HUES48 (cell line): ENCODE measurements around the gene LRRC72.
"Not testable (repeated sequence)": the region's sequence is repeated elsewhere in the genome, so short reads cannot be mapped to it uniquely, and the experiment has no call there.

Experiments used
- H3K27ac ChIP-seq: one replicate; pipeline ENCODE4 v1.7.0; 2013; ENCODE audit warnings: low read depth, low read length, inconsistent platforms
- H3K27me3 ChIP-seq: 2 replicates; pipeline ENCODE4 v1.6.1; 2013; ENCODE audit warnings: mild to moderate bottlenecking, low read length; ENCODE audit not compliant: control insufficient read depth, insufficient read depth
- H3K36me3 ChIP-seq: 2 replicates; pipeline ENCODE4 v1.6.1; 2013; ENCODE audit warnings: low read length; ENCODE audit not compliant: control insufficient read depth, insufficient read depth
- H3K4me1 ChIP-seq: 2 replicates; pipeline ENCODE4 v1.6.1; 2013; ENCODE audit warnings: mild to moderate bottlenecking, low read length; ENCODE audit not compliant: control insufficient read depth, insufficient read depth
- H3K4me3 ChIP-seq: 2 replicates; pipeline ENCODE4 v1.5.1; 2013; ENCODE audit warnings: mild to moderate bottlenecking, low read depth, low read length
- H3K9ac ChIP-seq: 2 replicates; pipeline ENCODE4 v1.6.1; 2013; ENCODE audit warnings: mild to moderate bottlenecking, low read depth, low read length, moderate library complexity
- H3K9me3 ChIP-seq: 2 replicates; pipeline ENCODE4 v1.6.1; 2013; ENCODE audit warnings: low read length; ENCODE audit not compliant: control insufficient read depth, insufficient read depth

The LRRC72 gene

GRCh38 chr7:16528520-16528919, 1.9 kb downstream of the LRRC72 start:
- no peak overlapping the region for H3K27ac ChIP-seq
- no peaks in the 10 kb centered on the region for H3K27me3 ChIP-seq
- no peak overlapping the region for H3K9ac ChIP-seq
- H3K36me3 ChIP-seq = no peaks in the 10 kb centered on the region
- no peaks in the 10 kb centered on the region for H3K9me3 ChIP-seq
- no peaks in the 10 kb centered on the region for H3K4me1 ChIP-seq
- no peak overlapping the region for H3K4me3 ChIP-seq

GRCh38 chr7:16529697-16530096, 3.1 kb downstream of the LRRC72 start:
- no peaks in the 10 kb centered on the region for H3K4me1 ChIP-seq
- H3K27ac ChIP-seq = no peak overlapping the region
- no peak overlapping the region for H3K4me3 ChIP-seq
- no peaks in the 10 kb centered on the region for H3K36me3 ChIP-seq
- no peaks in the 10 kb centered on the region for H3K27me3 ChIP-seq
- no peak overlapping the region for H3K9ac ChIP-seq
- no peaks in the 10 kb centered on the region for H3K9me3 ChIP-seq

- Histone ChIP-seq H3K27ac (no peak overlapping the region), H3K4me3 (no peak overlapping the region), H3K27me3 (no peaks in the 10 kb centered on the region), H3K36me3 (no peaks in the 10 kb centered on the region), H3K4me1 (no peaks in the 10 kb centered on the region), H3K9me3 (no peaks in the 10 kb centered on the region), H3K9ac (no peak overlapping the region)
Measured at GRCh38 chr7:16531707-16532106, 5.1 kb downstream of the LRRC72 start.

DNA sequence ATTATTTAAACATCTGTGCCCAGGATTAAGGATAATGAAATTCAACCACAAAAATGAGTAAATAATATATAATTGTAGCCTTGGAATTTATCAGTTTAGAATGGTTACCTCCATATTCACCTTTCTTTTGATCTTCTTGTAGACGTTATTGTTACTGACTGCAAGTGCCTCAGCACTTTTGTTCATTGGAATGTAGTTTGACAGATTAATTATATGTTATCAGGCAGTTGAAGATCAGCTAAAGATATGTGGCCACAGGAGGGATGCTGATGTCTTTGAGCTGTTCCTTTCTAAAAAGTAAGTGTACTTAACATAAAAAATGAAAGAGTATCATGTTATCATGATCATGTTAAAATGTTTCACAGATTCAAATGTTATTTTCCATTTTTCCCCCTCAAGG, 5.6 kb downstream of the LRRC72 start:
- no peak overlapping the region for H3K4me3 ChIP-seq
- H3K9me3 ChIP-seq = no peaks in the 10 kb centered on the region
- H3K9ac ChIP-seq = no peak overlapping the region
- no peak overlapping the region for H3K27ac ChIP-seq
- no peaks in the 10 kb centered on the region for H3K36me3 ChIP-seq
- H3K4me1 ChIP-seq = no peaks in the 10 kb centered on the region
- no peaks in the 10 kb centered on the region for H3K27me3 ChIP-seq

DNA sequence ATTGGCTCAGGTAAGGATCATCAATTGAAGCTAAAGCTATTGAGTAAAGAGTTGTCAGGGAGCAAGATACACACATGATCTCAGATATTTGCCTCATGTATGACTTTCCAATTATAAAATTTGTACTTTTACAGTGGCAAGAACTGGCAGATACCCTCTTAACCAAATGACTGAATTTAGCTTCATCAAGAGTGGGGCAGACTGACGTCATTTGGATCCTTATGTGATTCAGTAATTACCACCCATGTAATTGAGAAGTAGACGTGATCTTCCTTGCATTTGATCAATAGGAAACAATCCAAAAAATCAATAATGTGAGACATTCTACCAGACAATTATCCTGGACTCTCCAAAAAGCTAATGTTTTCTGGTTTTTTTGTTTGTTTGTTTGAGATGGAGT, 8.9 kb downstream of the LRRC72 start:
- Histone ChIP-seq H3K36me3 (no peaks in the 10 kb centered on the region), H3K27ac (no peak overlapping the region), H3K4me3 (no peak overlapping the region), H3K9ac (no peak overlapping the region), H3K4me1 (no peaks in the 10 kb centered on the region), H3K9me3 (no peaks in the 10 kb centered on the region), H3K27me3 (no peaks in the 10 kb centered on the region)

GRCh38 chr7:16540559-16540958, 13.9 kb downstream of the LRRC72 start:
- H3K27me3 ChIP-seq = not testable (repeated sequence)

DNA sequence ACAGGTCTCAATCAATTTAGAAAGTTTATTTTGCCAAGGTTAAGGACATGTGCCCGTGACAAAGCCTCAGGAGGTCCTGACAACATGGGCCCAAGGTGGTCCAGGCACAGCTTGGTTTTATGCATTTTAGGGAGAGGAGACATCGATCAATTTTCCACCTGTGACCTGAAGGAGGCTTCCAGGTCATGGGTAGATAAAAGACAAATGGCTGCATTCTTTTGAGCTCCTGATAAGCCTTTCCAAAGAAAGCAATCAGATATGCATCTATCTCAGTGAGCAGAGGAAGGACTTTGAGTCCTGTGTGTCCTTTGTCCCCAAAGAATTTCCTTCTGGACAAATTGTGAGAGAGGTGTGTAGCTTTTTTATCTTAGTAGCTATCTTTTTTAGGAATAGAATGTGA, 15.8 kb downstream of the LRRC72 start:
- H3K36me3 ChIP-seq = no peaks in the 10 kb centered on the region
- no peak overlapping the region for H3K4me3 ChIP-seq
- no peaks in the 10 kb centered on the region for H3K9me3 ChIP-seq
- no peaks in the 10 kb centered on the region for H3K27me3 ChIP-seq
- H3K4me1 ChIP-seq = no peaks in the 10 kb centered on the region
- H3K27ac ChIP-seq = no peak overlapping the region
- no peak overlapping the region for H3K9ac ChIP-seq

More at GRCh38 chr7:16540559-16540958, 13.9 kb downstream of the LRRC72 start:
- H3K27ac ChIP-seq, H3K9ac ChIP-seq, H3K9me3 ChIP-seq, H3K4me1 ChIP-seq, H3K4me3 ChIP-seq, H3K36me3 ChIP-seq: not testable (repeated sequence)

DNA sequence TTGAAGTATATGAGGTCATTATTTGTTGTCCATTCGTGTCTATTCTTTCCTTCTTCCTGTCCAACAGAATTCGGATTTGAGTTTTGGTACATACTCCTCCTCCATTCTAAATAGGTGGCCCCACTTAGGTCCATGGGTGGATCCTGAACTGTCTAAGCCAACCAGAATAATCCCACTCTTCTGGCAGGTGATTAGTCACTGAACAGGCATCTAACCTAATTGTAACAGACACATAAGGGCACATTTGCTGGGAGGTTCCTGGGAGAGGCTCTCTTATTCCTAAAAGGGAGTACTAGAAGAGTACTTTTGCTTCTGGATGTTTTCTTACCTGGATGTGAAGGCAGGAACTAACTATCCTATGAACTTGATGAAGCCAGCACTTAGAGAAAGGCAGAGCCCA, 16.8 kb downstream of the LRRC72 start:
- H3K9me3 ChIP-seq = no peaks in the 10 kb centered on the region
- H3K4me1 ChIP-seq = no peaks in the 10 kb centered on the region
- no peak overlapping the region for H3K27ac ChIP-seq
- no peak overlapping the region for H3K4me3 ChIP-seq
- no peak overlapping the region for H3K9ac ChIP-seq
- no peaks in the 10 kb centered on the region for H3K36me3 ChIP-seq
- H3K27me3 ChIP-seq = no peaks in the 10 kb centered on the region

GRCh38 chr7:16546921-16547505, 20.4 kb downstream of the LRRC72 start:
- no peaks in the 10 kb centered on the region for H3K36me3 ChIP-seq

DNA sequence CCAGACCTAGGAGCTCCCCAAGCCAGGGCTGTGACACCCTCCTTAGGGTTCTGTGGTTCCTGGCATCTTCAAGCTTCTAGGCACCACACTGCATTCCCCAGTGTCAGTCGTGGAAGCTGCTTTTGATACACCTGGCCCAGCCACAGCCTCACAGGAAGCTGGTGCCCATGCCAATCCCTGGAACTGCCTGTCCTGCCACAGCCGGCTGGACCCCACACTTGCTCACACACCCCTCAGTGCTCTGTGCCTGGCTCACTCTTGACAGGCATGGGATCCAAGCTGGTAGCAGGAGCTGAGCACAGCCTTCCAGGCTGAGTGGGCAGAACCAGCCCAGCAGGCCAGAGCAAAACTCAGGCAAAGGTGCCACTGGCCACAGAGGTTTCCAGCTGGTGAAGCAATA, 21.8 kb downstream of the LRRC72 start:
- Histone ChIP-seq H3K4me1 (no peaks in the 10 kb centered on the region), H3K4me3 (no peak overlapping the region), H3K9me3 (no peaks in the 10 kb centered on the region), H3K27me3 (no peaks in the 10 kb centered on the region), H3K27ac (no peak overlapping the region), H3K36me3 (no peaks in the 10 kb centered on the region), H3K9ac (no peak overlapping the region)

More at GRCh38 chr7:16546921-16547505, 20.4 kb downstream of the LRRC72 start:
- Histone ChIP-seq H3K9ac (no peak overlapping the region), H3K27me3 (no peaks in the 10 kb centered on the region), H3K4me1 (no peaks in the 10 kb centered on the region), H3K27ac (no peak overlapping the region), H3K9me3 (no peaks in the 10 kb centered on the region), H3K4me3 (no peak overlapping the region)

- no peaks in the 10 kb centered on the region for H3K27me3 ChIP-seq
- H3K9ac ChIP-seq = no peak overlapping the region
- no peak overlapping the region for H3K4me3 ChIP-seq
- H3K36me3 ChIP-seq = no peaks in the 10 kb centered on the region
- no peaks in the 10 kb centered on the region for H3K9me3 ChIP-seq
- no peaks in the 10 kb centered on the region for H3K4me1 ChIP-seq
- no peak overlapping the region for H3K27ac ChIP-seq
Measured at GRCh38 chr7:16550671-16551070, 24.0 kb downstream of the LRRC72 start.
